HCT116 (cell line): ENCODE data around the gene SLC7A8. TPM values are rescaled to one million over a fixed set of nuclear protein-coding genes. Genes with fewer than 3 reads are reported as not detected.

ENCODE experiments used
- ATAC-seq: fragments of 200-7000 bp; cut with Tn5 transposase; 2 replicates; pipeline ENCODE4 v1.9.1; 2020; ENCODE audit warnings: mild to moderate bottlenecking, moderate library complexity
- BruUV-seq: library from RNA; stranded (reverse); fragments of 400-500 nt; replicated peaks from 2 replicates; lab custom pipeline; 2021; lab: Mats Ljungman, UMichigan
- CTCF ChIA-PET: fragments of 300-600 bp; sonication (Branson Sonifier 250); formaldehyde crosslinking; loops from one replicate; lab custom pipeline; 2021; ENCODE audit warnings: antibody characterized with exemption; lab: Charles Lee
- POLR2A ChIA-PET: fragments of 300-600, 350-600 bp; sonication (Branson Sonifier 250); formaldehyde crosslinking; loops from one replicate; lab custom pipeline; 2021; ENCODE audit warnings: antibody characterized with exemption; lab: Charles Lee
- RAD21 ChIA-PET, 2 experiments: fragments of 300-600 bp; sonication (Branson Sonifier 250); formaldehyde crosslinking; loops; one replicate each; lab custom pipeline; 2023; ENCODE audit warnings: low total read pairs in 2 of 2; ENCODE audit not compliant: uncharacterized antibody in 2 of 2, unreplicated experiment in 2 of 2, low non-redundant PET in 1 of 2; lab: Charles Lee
- DNase-seq: peaks from one replicate; pipeline ENCODE4 v3.0.0-alpha.2; 2010; ENCODE audit warnings: low read depth, low spot score
- H2AFZ ChIP-seq: fragments of 200-600 bp; shearing (Covaris generic), sonication (generic); 2 replicates; pipeline ENCODE4 v1.6.1; 2017; ENCODE audit warnings: low read depth, mixed run types, mixed read lengths, antibody characterized with exemption, low read length; ENCODE audit not compliant: poor library complexity, severe bottlenecking
- H3K27ac ChIP-seq: 2 replicates; pipeline ENCODE4 v1.5.1; 2012; ENCODE audit warnings: low read depth, low read length
- H3K27me3 ChIP-seq: fragments of 200-600 bp; sonication (generic); 2 replicates; pipeline ENCODE4 v1.6.1; 2016; ENCODE audit warnings: mixed run types, low read length, mixed read lengths; ENCODE audit not compliant: insufficient read depth
- H3K36me3 ChIP-seq, 2 experiments: fragments of 200-500 bp in 1 of 2; fragments of 200-600 bp in 1 of 2; sonication (Bioruptor generic) in 1 of 2; sonication (generic) in 1 of 2; 2 replicates each; pipeline versions ENCODE4 v1.5.1 to v1.6.1; 2014 to 2016; ENCODE audit warnings: low read length in 2 of 2, inconsistent platforms in 1 of 2, mixed read lengths in 1 of 2, mixed run types in 1 of 2; ENCODE audit not compliant: insufficient read depth in 2 of 2, control insufficient read depth in 1 of 2
- H3K4me1 ChIP-seq, 2 experiments: fragments of 200-600 bp in 1 of 2; sonication (generic) in 1 of 2; 2 replicates each; pipeline versions ENCODE4 v1.5.1 to v1.6.1; 2012 to 2017; ENCODE audit warnings: low read length in 2 of 2, inconsistent platforms in 1 of 2, mild to moderate bottlenecking in 1 of 2, mixed read lengths in 1 of 2, mixed run types in 1 of 2, moderate library complexity in 1 of 2; ENCODE audit not compliant: insufficient read depth in 2 of 2, control insufficient read depth in 1 of 2
- H3K4me2 ChIP-seq: fragments of 200-600 bp; sonication (generic); 2 replicates; pipeline ENCODE4 v1.6.1; 2017; ENCODE audit warnings: mixed run types, low read length, mixed read lengths
- H3K4me3 ChIP-seq, 2 experiments: fragments of 200-600 bp in 1 of 2; sonication (generic) in 1 of 2; replicated peaks in 1 of 2; 2 replicates each; pipeline ENCODE4 v1.5.1; 2011 to 2016; ENCODE audit warnings: low read length in 2 of 2, control low read depth in 1 of 2, low read depth in 1 of 2, mild to moderate bottlenecking in 1 of 2, mixed read lengths in 1 of 2, mixed run types in 1 of 2
- H3K79me2 ChIP-seq: fragments of 200-600 bp; sonication (generic); 2 replicates; pipeline ENCODE4 v1.6.1; 2017; ENCODE audit warnings: mild to moderate bottlenecking, mixed run types, low read length, moderate library complexity, mixed read lengths; ENCODE audit not compliant: insufficient read depth
- H3K9ac ChIP-seq: fragments of 200-600 bp; sonication (generic); 2 replicates; pipeline ENCODE4 v1.6.1; 2016; ENCODE audit warnings: low read length, mixed read lengths
- H3K9me2 ChIP-seq: fragments of 200-600 bp; sonication (generic), shearing (Covaris generic); 2 replicates; pipeline ENCODE4 v1.6.1; 2017; ENCODE audit warnings: mixed run types, mild to moderate bottlenecking, moderate library complexity; ENCODE audit not compliant: insufficient read depth
- H3K9me3 ChIP-seq, 2 experiments: fragments of 200-500 bp in 1 of 2; fragments of 200-600 bp in 1 of 2; sonication (Bioruptor generic) in 1 of 2; sonication (generic) in 1 of 2; 2 replicates each; pipeline ENCODE4 v1.6.1; 2014 to 2017; ENCODE audit warnings: low read length in 2 of 2, mixed read lengths in 2 of 2, inconsistent platforms in 1 of 2, low read depth in 1 of 2, mild to moderate bottlenecking in 1 of 2, mixed run types in 1 of 2, moderate library complexity in 1 of 2; ENCODE audit not compliant: control insufficient read depth in 1 of 2, insufficient read depth in 1 of 2
- H4K20me1 ChIP-seq: fragments of 200-600 bp; sonication (generic), shearing (Covaris generic); 2 replicates; pipeline ENCODE4 v1.6.1; 2017; ENCODE audit warnings: mixed run types, mild to moderate bottlenecking, moderate library complexity; ENCODE audit not compliant: insufficient read depth
- CBX3 ChIP-seq: IDR thresholded peaks from 2 replicates; pipeline ENCODE4 v1.6.1; 2012; ENCODE audit warnings: low read depth
- CTCF ChIP-seq, 3 experiments: fragments of 200-600 bp in 1 of 3; sonication (generic) in 1 of 3; IDR thresholded peaks in 2 of 3; conservative IDR thresholded peaks in 1 of 3; 2 replicates each; pipeline ENCODE4 v1.5.1; 2012 to 2017; ENCODE audit warnings: low read depth in 2 of 3, low read length in 2 of 3, antibody characterized with exemption in 1 of 3, borderline replicate concordance in 1 of 3, control low read depth in 1 of 3, mild to moderate bottlenecking in 1 of 3, mixed read lengths in 1 of 3, mixed run types in 1 of 3, moderate library complexity in 1 of 3; ENCODE audit not compliant: insufficient read depth in 1 of 3
- EGR1 ChIP-seq: IDR thresholded peaks from 2 replicates; pipeline ENCODE4 v1.6.1; 2012; ENCODE audit warnings: low read depth
- ELF1 ChIP-seq: IDR thresholded peaks from 2 replicates; pipeline ENCODE4 v1.6.1; 2012; ENCODE audit warnings: low read depth, borderline replicate concordance
- JUND ChIP-seq: IDR thresholded peaks from 2 replicates; pipeline ENCODE4 v1.6.1; 2012
- MAX ChIP-seq: IDR thresholded peaks from 2 replicates; pipeline ENCODE4 v1.6.1; 2012
- POLR2A ChIP-seq: IDR thresholded peaks from 2 replicates; pipeline ENCODE4 v1.7.0; 2011; ENCODE audit warnings: borderline replicate concordance; ENCODE audit not compliant: insufficient read depth, insufficient read length; ENCODE audit errors: extremely low read depth
- REST ChIP-seq: IDR thresholded peaks from 2 replicates; pipeline ENCODE4 v1.6.1; 2012; ENCODE audit warnings: low read depth
- SRF ChIP-seq: IDR thresholded peaks from 2 replicates; pipeline ENCODE4 v1.6.1; 2012; ENCODE audit warnings: low read depth
- TCF7L2 ChIP-seq: IDR thresholded peaks from 2 replicates; pipeline ENCODE4 v1.7.0; 2011; ENCODE audit warnings: borderline replicate concordance, inconsistent platforms; ENCODE audit not compliant: insufficient read depth, insufficient read length; ENCODE audit errors: extremely low read depth
- YY1 ChIP-seq: IDR thresholded peaks from 2 replicates; pipeline ENCODE4 v1.6.1; 2011; ENCODE audit warnings: low read length, low read depth, moderate library complexity, mild to moderate bottlenecking; ENCODE audit not compliant: insufficient replicate concordance; ENCODE audit errors: extremely low read depth
- ZBTB33 ChIP-seq: IDR thresholded peaks from 2 replicates; pipeline ENCODE4 v1.6.1; 2011; ENCODE audit warnings: mild to moderate bottlenecking, low read length, moderate library complexity; ENCODE audit not compliant: insufficient replicate concordance; ENCODE audit errors: extremely low read depth
- ZFX ChIP-seq: fragments of 450-650 bp; IDR thresholded peaks from 2 replicates; pipeline ENCODE4 v1.6.1; 2017
- intact Hi-C: fragments of 100-400 bp; cut with micrococcal nuclease; formaldehyde crosslinking; loops from 2 replicates; pipeline ENCODE4 v1.10.0; 2022
- total RNA-seq: library from RNA; stranded (reverse); gene quantifications from one replicate; pipeline ENCODE4 v1.2.1, GENCODE V29; 2021; ENCODE audit not compliant: unreplicated experiment

SLC7A8 gene
- total RNA-seq, 1 experiment from 2014 or later, result 5.3 TPM

- Histone ChIP-seq H3K9ac (no peak overlapping the region), H3K79me2 (peaks cover 42% of the 10 kb centered on the region), H3K4me2 (no peak overlapping the region), H3K27ac (no peak overlapping the region), H3K4me3 (no peak overlapping the region), H2AFZ (no peak overlapping the region), H3K9me3 (no peaks in the 10 kb centered on the region), H3K27me3 (no peaks in the 10 kb centered on the region; the same call in 1 of the 2 replicates), H3K36me3 (peaks cover 11 to 13% of the 10 kb centered on the region in 2 experiments), H4K20me1 (peaks cover under 1% of the 10 kb centered on the region; the same call in 1 of the 2 replicates), H3K4me1 (peaks cover 2 to 3% of the 10 kb centered on the region in 2 experiments; a peak in 2 of 4 replicates), H3K9me2 (no peaks in the 10 kb centered on the region)
- ChIA-PET CTCF (interaction anchor here (1.6 to 2.0 kb wide), 2 partner anchors 21 to 30 kb away, joined by 5 read pairs; no protein-coding TSS in a partner anchor), RAD21 (no interaction called here), POLR2A (no interaction called here)
- BruUV-seq, result no TSS peak
- ATAC-seq, result no peak
- TF ChIP-seq REST, result no peak
- TF ChIP-seq SRF, result no peak
- TF ChIP-seq YY1, result no peak
- TF ChIP-seq ELF1, result no peak
- TF ChIP-seq ZBTB33, result no peak
- no peak for TF ChIP-seq EGR1
- TF ChIP-seq POLR2A, result no peak
- no peak for TF ChIP-seq CTCF (IDR thresholded peaks at IDR 0.05 in 2 of 3, conservative IDR thresholded peaks at IDR 0.05 in 1 of 3; ENCODE audit: borderline replicate concordance in 1 of 3, insufficient read depth in 1 of 3, low read depth in 2 of 3, low read length in 2 of 3)
- no peak for TF ChIP-seq ZFX
- no peak for TF ChIP-seq TCF7L2
- TF ChIP-seq MAX, result no peak
- no peak for TF ChIP-seq CBX3
- no peak for TF ChIP-seq JUND
- intact Hi-C loops, result no loop called here
- no peak for DNase-seq
Observed at GRCh38 chr14:23099212-23099861, 84.1 kb downstream of the SLC7A8 start.
